Posterior vena cava (tissue), 2 donors: ENCODE data around the gene CTIF. TPM values are rescaled to one million over a fixed set of nuclear protein-coding genes. Genes with fewer than 3 reads are reported as not detected.
A peak's percentile ranks its signal among the peaks of the same experiment; 100 is the strongest.

Experiments used
- DNase-seq: peaks from one replicate; pipeline ENCODE4 v3.0.0-alpha.2; 2020; ENCODE audit warnings: low spot score
- intact Hi-C, 2 donors: fragments of 100-400 bp; cut with DNase I; formaldehyde crosslinking; loops; one replicate each; pipeline versions ENCODE4 v1.14.1 to v1.14.2; 2022 to 2023
- total RNA-seq, 2 donors: library from RNA; stranded (reverse); fragmentation: NEBNext Ultra II Directional; extraction: Animal tissue kit (Norgen Biotek cat#: 25700); gene quantifications; one replicate each; pipeline ENCODE4 v1.2.1, GENCODE V29; 2021
- donor health status: DM: yes; HTN: yes; CAD: no.
- donor health status: DM: yes; HTN: yes; CAD: no.

Gene CTIF
- total RNA-seq, 2 donors from 2014 or later, result 87.8 to 116 TPM

GRCh38 chr18:48874233-48874632, 335.4 kb downstream of the CTIF start:
- intact Hi-C loops, result no loop called here
- no peak for DNase-seq

GRCh38 chr18:48874701-48875162, 335.9 kb downstream of the CTIF start:
- intact Hi-C loops, result no loop called here
- peak; percentile 59 for DNase-seq

- intact Hi-C loops, result no loop called here
- DNase-seq, result no peak
Observed at GRCh38 chr18:48875314-48875941, 336.6 kb downstream of the CTIF start.

DNA sequence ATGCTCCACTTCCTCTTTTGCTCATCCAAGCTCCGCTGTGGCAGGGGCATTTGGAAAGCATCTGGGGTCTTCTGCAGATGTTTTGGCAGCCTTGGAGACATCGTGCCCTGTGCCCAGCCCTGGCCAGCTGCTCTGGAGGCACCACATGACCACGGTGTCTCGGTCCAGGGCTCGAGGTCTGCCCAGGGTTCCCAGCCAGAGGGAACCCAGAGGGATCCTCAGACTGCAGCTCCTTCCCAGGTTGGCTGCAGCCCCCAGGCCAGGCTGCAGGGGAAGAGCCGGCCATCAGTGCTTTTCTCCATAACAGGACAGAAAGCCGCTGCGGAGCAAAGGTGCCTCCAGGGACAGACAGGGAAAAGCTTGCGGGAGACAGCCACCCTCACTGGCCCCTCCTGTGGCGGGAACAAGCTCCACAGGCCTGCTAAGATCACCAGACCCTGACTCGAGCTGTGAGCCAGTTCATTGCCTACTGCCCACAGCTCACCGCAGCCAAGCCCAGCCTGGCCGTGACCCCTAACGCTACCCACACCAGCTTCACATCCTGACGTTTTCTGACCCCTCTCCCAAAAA, 337.2 kb downstream of the CTIF start:
- intact Hi-C loops, result no loop called here
- peak; percentile 61 for DNase-seq

DNA sequence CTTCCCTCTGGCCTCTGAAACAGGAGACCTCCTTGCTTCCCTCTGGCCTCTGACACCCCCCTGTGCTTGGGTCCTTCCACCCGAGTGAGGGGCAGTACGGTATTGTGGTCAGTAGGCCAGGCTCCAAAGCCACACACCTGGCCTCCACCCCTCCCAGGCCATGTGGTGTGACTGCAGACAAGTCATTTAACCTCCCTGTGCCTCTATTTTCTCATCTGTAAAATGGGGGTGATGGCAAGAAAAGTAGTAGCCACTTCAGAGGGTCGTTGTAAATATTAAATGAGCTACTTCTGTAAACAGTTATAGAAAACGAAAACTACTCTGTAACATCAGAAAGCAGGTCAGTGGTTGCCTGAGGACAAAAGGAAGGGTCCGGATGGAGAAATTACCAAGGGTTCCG, 337.8 kb downstream of the CTIF start:
- no peak for DNase-seq
- intact Hi-C loops, result no loop called here

DNA sequence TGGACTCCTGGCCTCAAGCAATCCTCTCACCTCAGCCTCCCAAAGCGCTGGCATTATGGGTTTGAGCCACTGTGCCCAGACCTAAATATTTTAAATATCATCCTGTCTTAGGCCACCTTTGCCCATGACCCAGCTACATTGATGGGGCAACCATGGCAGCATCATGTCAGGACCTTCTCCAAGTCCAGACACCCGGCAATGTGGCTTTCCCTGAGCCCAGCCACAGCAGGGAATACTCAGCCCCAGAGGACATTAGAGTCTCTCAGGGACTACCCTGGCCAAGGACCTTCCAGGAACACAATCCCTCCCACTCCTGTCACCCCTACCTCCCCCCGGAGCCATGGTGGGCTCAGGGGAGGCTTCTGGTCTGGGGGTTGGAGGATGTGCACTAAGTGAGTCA, 339.1 kb downstream of the CTIF start:
- no peak for DNase-seq
- intact Hi-C loops, result no loop called here

- intact Hi-C loops, result no loop called here
- DNase-seq, result peak; percentile 72
Observed at GRCh38 chr18:48878471-48878870, 339.6 kb downstream of the CTIF start.

- peak; percentile 55 for DNase-seq
- intact Hi-C loops, result no loop called here
Observed at GRCh38 chr18:48879008-48879431, 340.2 kb downstream of the CTIF start.

DNA sequence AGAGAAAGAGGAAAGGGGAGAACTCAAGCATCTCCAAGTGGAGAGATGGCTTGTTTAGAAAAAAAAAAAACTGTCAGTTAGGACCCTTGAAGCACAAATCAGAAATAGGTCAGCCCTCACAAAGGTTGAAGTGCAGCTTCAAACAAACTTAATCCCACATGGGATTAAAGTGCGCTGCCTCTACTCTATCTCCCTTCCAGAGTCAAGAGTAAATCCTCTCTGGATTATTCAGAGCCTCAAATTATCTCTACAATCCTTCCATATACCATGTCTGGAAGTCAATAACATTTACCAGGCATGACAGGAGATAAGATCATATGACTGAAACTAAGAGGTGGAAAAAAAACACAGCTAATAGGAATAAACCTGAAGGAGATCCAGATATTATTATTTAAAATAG, 342.1 kb downstream of the CTIF start:
- intact Hi-C loops, result no loop called here
- DNase-seq, result no peak

DNA sequence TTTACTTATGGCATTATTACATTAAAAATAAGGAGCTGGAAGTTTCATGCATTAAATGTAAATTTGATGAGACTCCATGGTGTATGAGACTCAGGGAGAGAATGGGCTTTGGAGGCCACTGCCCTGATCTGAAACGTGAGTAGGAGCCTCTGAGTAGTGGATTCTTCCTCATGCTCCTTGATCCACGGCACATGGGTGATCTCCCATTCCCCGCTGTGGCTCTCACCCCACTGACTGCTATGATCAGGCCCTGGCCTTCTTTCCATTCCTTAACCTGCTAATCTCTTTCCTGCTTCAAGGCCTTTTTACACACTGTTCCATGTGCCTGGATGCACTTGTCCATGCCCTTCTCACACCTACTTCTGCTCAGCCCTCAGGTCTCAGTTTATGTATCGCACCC, 343.5 kb downstream of the CTIF start:
- no peak for DNase-seq
- intact Hi-C loops, result no loop called here

DNA sequence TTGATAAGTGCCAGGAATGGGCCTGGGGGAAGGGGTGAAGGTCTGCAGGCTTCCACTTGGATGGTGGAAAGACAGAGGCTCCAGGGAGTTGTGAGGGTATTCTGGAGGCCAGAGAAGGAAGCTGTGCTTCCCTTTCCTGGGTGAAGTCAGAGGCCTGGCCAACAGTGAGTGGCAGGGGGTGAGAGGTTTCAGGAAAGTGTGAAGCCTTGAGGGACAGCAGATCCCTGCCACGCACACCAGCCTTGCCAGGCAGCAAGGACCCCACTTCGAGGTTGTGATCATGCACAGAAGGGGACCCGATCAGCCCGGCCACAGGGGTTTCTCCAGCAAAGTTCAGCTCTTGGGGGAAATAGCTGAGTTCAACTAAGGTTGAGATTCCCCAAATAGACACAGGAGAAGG, 345.5 kb downstream of the CTIF start:
- DNase-seq, result peak; percentile 57

GRCh38 chr18:48884771-48885170, 345.9 kb downstream of the CTIF start:
- DNase-seq, result no peak
- intact Hi-C loops, result no loop called here

More for the DNA sequence above, 345.5 kb downstream of the CTIF start:
- intact Hi-C loops, result no loop called here

DNA sequence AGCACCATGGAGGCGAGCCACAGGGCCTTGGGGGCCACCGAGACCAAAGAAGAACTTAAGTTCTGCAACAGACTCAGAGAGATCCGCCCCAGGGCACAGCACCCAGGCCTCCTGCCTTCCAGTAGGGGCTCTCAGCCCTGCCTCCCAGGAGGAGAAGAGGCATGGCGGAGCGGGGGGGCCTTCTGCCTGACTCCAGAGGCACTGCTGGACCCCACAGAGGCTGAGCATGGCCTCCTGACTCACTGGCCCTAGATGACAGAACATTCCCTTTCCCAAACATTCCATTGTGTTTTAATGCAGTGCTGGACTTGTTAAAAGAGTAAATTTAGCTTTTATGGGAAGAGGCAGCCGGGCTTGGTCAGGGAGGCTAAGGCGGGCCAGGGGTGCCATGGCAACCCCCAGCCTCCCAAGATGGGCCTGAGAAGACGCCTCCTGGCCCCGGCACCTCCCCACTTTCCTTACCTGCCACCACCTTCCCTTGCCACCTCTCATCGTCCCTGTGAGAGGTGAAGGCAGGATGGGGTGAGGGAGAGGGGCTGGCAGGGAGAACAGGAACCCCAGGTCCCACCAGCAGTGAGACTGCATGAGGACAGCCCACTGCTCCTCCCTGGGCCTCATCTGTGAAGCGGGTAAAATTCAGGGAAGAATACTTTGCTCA, 346.6 kb downstream of the CTIF start:
- intact Hi-C loops, result no loop called here
- no peak for DNase-seq

DNA sequence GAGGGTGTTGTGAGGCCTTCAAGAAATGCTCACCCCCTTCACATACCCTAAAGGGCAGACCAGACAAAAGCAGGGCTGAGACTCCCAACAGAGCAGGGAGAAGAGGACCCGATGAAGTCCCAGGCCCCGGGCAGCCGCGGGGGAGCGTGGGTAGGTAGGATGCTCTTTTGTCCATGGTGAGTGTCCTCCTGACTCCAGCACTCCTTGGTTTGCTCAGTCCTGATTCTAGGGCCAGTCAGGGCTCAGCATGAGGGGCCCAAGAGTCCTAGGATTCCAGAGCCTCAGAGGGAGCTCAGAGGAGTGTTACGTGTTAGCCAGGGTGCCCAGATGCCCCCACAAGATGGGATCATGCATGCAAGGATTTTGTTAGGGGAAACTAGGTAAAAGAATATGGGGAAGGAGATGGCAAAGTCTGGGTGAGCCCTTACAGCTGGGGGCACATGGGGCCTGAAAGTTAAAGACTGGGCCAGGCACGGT, 347.1 kb downstream of the CTIF start:
- DNase-seq, result peak; percentile 42
- intact Hi-C loops, result no loop called here

GRCh38 chr18:48886520-48887293, 347.9 kb downstream of the CTIF start:
- intact Hi-C loops, result no loop called here
- DNase-seq, result peak; percentile 44

DNA sequence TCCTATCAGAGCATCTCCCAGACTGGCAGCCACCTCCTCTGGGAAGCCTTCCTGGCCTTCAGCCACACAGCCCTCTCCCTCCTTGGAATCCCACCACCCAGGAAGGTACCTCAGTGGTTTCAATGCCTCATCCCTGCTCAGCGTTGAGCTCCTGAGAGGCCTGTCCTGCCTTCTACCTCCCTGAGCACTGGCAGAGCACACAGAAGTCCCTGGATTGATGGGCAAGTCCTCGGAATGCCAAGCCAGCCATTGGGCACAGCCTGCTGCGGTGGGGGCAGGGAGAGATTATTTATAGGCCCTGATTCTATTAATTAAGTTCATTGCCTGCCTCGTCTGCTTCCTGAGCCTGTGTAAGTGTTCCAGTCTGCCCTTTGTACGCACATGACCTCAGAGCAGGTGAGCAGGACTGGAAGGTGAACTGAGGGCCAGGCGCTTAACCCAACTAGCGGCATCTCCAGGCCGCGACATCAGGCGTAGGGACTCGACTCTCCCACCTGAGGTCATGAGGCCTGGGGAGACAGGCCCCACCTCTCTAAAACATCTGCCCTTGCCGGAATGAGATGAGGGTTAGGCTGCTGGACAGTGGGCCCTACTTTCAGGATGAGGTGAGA, 348.6 kb downstream of the CTIF start:
- intact Hi-C loops, result no loop called here
- DNase-seq, result peak; percentile 25

GRCh38 chr18:48887905-48888772, 349.3 kb downstream of the CTIF start:
- DNase-seq, result no peak
- intact Hi-C loops, result no loop called here

DNA sequence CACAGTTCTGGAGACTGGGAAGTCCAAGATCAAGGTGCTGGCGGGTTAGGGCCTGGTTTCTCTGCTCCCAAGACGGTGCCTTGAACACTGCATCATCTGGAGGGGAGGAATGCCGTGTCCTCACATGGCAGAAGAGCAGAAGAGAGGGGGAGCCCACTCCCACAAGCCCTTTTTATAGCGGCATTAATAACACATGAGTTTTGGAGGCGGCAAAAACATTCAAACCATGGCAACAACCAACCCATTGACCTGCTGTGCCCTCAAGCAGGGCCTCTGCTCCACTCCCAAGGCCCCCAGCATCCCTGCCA, 349.9 kb downstream of the CTIF start:
- intact Hi-C loops, result no loop called here
- no peak for DNase-seq
